Activated CD4-positive, alpha-beta T cell treated with anti-CD3 and anti-CD28 coated beads, Interleukin-2, amount 50 U/mL, for 1 hour (primary cell): ENCODE measurements around the gene TNNI2.

Experiments used
- DNase-seq: peaks from one replicate; pipeline ENCODE4 v3.0.0-alpha.2; 2020

The TNNI2 gene

DNA sequence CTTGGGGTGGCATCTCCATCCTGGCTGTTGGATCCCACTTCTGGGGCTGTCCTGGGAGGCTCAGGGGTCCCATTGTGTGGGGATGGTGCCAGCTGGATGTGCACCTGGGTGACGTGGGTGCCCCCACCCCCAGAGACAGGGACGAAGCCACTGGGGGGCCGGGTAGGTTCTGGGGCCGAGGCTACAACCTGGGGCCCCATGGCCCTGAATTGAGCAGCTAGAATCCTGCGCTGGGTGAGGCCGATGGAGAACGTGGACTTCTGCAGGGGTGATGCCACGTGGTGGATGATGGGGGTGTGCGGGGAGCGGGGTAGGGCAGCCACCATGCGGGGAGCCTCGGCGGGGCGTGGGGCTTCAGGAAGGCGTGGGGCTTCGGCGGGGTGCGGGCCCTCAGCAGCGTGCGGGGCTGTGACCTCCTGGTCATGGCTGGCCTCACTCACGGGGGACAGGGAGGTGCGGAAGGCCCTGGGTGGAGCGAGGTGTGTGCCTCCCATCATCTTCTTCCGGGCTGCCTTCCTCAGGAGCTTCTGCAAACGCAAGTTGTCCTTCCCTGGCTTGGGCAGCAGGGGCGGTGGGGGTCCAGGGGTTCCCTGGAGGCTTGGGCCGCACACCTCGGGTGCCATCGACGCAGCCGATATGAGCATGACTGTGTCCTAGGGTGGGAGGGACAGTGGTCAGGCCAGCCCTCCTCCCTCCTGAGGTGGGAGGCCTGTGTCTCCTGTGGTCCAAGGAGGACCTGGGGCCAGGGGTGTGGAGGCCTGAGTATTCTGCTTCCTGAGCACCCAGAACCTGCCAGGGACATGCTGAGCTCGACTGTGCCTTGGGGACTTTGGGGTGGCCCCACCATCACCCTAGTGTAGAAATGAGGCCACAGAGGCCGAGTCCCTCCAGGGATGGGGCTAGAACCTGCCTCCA lies 51.4 kb downstream of the TNNI2 start:
- DNase-seq = no peak
